ENCODE results near the gene FAM20A. TPM values are rescaled to one million over a fixed set of nuclear protein-coding genes. Genes with fewer than 3 reads are reported as not detected.

Gene FAM20A
- total RNA-seq, 4 donors from 2014 or later = 0.80 to 3.1 (median 1.4) TPM

- ATAC-seq (no peak), DNase-seq (no peak)
- H3K27ac ChIP-seq = no peak overlapping the region
- intact Hi-C loops (cut with DNase I; ENCODE audit: low total_unique reads) = no loop called here
- H3K36me3 ChIP-seq = no peaks in the 10 kb centered on the region
- no peaks in the 10 kb centered on the region for H3K27me3 ChIP-seq
- H3K4me1 ChIP-seq = no peaks in the 10 kb centered on the region
- in situ Hi-C loops (cut with MboI; ENCODE audit: low sequenced_read_pairs in 4 of 4) = no loop called here
- H3K9me3 ChIP-seq = no peaks in the 10 kb centered on the region
- no peak for TF ChIP-seq CTCF (IDR thresholded peaks at IDR 0.05 in 4 of 5, conservative IDR thresholded peaks at IDR 0.05 in 1 of 5)
- TF ChIP-seq POLR2A (IDR thresholded peaks at IDR 0.05) = no peak
- H3K4me3 ChIP-seq = no peak overlapping the region
Measured at GRCh38 chr17:68570526-68570925, 30.6 kb downstream of the FAM20A start.

DNA sequence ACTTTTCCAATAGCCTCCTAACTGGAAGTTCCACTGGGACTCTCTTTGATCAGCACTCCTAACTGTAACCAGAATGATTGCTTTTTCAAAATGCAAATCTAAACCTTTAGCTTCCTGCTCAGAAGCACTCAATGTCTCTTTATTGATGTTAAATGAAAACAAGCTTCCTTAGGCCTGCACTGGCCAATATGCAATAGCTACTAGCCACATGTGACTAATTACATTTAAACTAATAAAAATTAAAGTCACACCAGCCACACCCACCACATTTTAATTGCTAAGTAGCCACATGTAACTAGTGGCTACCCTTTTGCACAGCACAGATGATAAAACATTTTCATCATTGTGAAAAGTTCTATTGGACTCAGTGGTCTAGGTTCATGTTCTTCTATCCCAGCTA is 31.8 kb downstream of the FAM20A start:
- no peaks in the 10 kb centered on the region for H3K36me3 ChIP-seq
- H3K27ac ChIP-seq = no peak overlapping the region
- no peaks in the 10 kb centered on the region for H3K27me3 ChIP-seq
- in situ Hi-C loops (cut with MboI; ENCODE audit: low sequenced_read_pairs in 4 of 4) (no loop called here), intact Hi-C loops (cut with DNase I; ENCODE audit: low total_unique reads) (no loop called here)
- no peak overlapping the region for H3K4me3 ChIP-seq
- TF ChIP-seq POLR2A (IDR thresholded peaks at IDR 0.05) = no peak
- no peak for TF ChIP-seq CTCF (IDR thresholded peaks at IDR 0.05 in 4 of 5, conservative IDR thresholded peaks at IDR 0.05 in 1 of 5)
- DNase-seq = no peak
- no peaks in the 10 kb centered on the region for H3K4me1 ChIP-seq
- H3K9me3 ChIP-seq = no peaks in the 10 kb centered on the region
- no peak for ATAC-seq

GRCh38 chr17:68568581-68568980 is 32.6 kb downstream of the FAM20A start:
- Histone ChIP-seq H3K27ac (no peak overlapping the region), H3K36me3 (no peaks in the 10 kb centered on the region), H3K9me3 (no peaks in the 10 kb centered on the region), H3K4me3 (no peak overlapping the region), H3K4me1 (no peaks in the 10 kb centered on the region), H3K27me3 (no peaks in the 10 kb centered on the region)
- intact Hi-C loops (cut with DNase I; ENCODE audit: low total_unique reads) = no loop called here
- ATAC-seq (no peak), DNase-seq (no peak)
- in situ Hi-C loops (cut with MboI; ENCODE audit: low sequenced_read_pairs in 4 of 4) = no loop called here
- TF ChIP-seq CTCF (IDR thresholded peaks at IDR 0.05 in 4 of 5, conservative IDR thresholded peaks at IDR 0.05 in 1 of 5) (no peak), POLR2A (IDR thresholded peaks at IDR 0.05) (no peak)

DNA sequence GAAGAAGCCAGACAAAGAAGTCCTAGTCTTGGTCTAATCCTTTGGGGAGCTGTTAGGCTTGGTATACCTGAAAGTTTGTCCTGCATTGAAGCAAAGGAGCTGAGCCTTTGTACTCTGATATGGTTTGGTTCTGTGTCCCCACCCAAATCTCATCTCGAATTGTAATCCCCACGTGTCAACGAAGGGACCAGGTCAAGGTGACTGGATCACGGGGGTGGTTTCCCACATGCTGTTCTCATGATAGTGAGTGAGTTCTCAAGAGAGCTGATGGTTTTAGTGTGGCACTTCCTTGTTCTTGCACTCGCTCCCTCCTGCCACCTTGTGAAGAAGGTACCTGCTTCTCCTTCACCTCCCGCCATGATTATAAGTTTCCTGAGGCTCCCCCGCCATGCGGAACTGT is 33.6 kb downstream of the FAM20A start:
- Histone ChIP-seq H3K27ac (no peak overlapping the region), H3K4me1 (peaks cover 0 to 1% of the 10 kb centered on the region in 2 donors), H3K9me3 (no peaks in the 10 kb centered on the region), H3K27me3 (no peaks in the 10 kb centered on the region), H3K36me3 (no peaks in the 10 kb centered on the region), H3K4me3 (no peak overlapping the region)
- no peak for ATAC-seq
- in situ Hi-C loops (cut with MboI; ENCODE audit: low sequenced_read_pairs in 4 of 4) = no loop called here
- intact Hi-C loops (cut with DNase I; ENCODE audit: low total_unique reads) = no loop called here
- TF ChIP-seq POLR2A (IDR thresholded peaks at IDR 0.05) (no peak), CTCF (IDR thresholded peaks at IDR 0.05 in 4 of 5, conservative IDR thresholded peaks at IDR 0.05 in 1 of 5) (no peak)
- no peak for DNase-seq

DNA sequence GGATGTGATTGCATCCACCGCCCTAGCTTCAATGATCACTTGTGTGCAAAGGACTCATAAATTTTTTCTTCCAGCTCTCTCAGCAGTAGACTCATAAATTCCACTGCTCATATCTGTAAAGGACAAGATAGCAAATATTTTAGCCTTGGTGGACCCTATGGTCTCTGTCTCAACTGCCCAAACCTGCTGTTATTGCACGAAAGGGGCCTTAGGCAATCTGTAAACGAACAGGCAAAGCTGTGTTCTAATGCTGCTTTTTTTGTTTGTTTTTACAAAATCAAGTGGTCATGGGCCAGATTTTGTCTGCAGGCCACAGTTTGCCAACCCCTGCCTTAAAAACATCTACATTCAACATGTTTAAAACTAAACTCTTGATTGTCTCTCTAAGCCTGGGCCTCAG is 34.1 kb downstream of the FAM20A start:
- in situ Hi-C loops (cut with MboI; ENCODE audit: low sequenced_read_pairs in 4 of 4) (no loop called here), intact Hi-C loops (cut with DNase I; ENCODE audit: low total_unique reads) (no loop called here)
- no peaks in the 10 kb centered on the region for H3K27me3 ChIP-seq
- H3K36me3 ChIP-seq = no peaks in the 10 kb centered on the region
- DNase-seq (no peak), ATAC-seq (no peak)
- no peaks in the 10 kb centered on the region for H3K9me3 ChIP-seq
- H3K4me3 ChIP-seq = no peak overlapping the region
- H3K27ac ChIP-seq = no peak overlapping the region
- H3K4me1 ChIP-seq = peaks cover 0 to 4% of the 10 kb centered on the region in 2 donors
- TF ChIP-seq POLR2A (IDR thresholded peaks at IDR 0.05) (no peak), CTCF (IDR thresholded peaks at IDR 0.05 in 4 of 5, conservative IDR thresholded peaks at IDR 0.05 in 1 of 5) (no peak)

All from gastrocnemius medialis (tissue), 4 donors.